Panc1 (cell line): ENCODE results near the gene ALKBH1. TPM values are rescaled to one million over a fixed set of nuclear protein-coding genes. Genes with fewer than 3 reads are reported as not detected.

Experiments used
- ATAC-seq: fragments of 200-7000 bp; cut with Tn5 transposase; 2 replicates; pipeline ENCODE4 v1.9.1; 2020; ENCODE audit warnings: mild to moderate bottlenecking, moderate library complexity
- BruUV-seq: library from RNA; stranded (reverse); fragments of 400-500 nt; replicated peaks from 2 replicates; lab custom pipeline; 2021; lab: Mats Ljungman, UMichigan
- CTCF ChIA-PET: fragments of 300-600 bp; sonication (Branson Sonifier 250); formaldehyde crosslinking; loops from one replicate; lab custom pipeline; 2022; ENCODE audit warnings: antibody characterized with exemption; lab: Charles Lee
- POLR2A ChIA-PET: fragments of 300-600 bp; sonication (Branson Sonifier 250); formaldehyde crosslinking; loops from one replicate; lab custom pipeline; 2022; ENCODE audit warnings: antibody characterized with exemption; lab: Charles Lee
- DNase-seq: peaks from one replicate; pipeline ENCODE4 v3.0.0-alpha.2; 2010; ENCODE audit warnings: low read depth, low spot score
- H3K27ac ChIP-seq: 2 replicates; pipeline ENCODE4 v1.5.1; 2011; ENCODE audit warnings: mild to moderate bottlenecking, low read length, inconsistent platforms
- H3K27me3 ChIP-seq: fragments of 200-500 bp; sonication (Bioruptor generic); 2 replicates; pipeline ENCODE4 v1.6.0; 2014; ENCODE audit warnings: low read length, inconsistent platforms; ENCODE audit not compliant: control insufficient read depth, insufficient read depth
- H3K36me3 ChIP-seq: fragments of 200-500 bp; sonication (Bioruptor generic); 2 replicates; pipeline ENCODE4 v1.5.1; 2014; ENCODE audit warnings: inconsistent platforms, mild to moderate bottlenecking, low read length, moderate library complexity; ENCODE audit not compliant: control insufficient read depth, insufficient read depth
- H3K4me1 ChIP-seq: 2 replicates; pipeline ENCODE4 v1.5.1; 2011; ENCODE audit warnings: inconsistent platforms, mild to moderate bottlenecking, low read length, moderate library complexity; ENCODE audit not compliant: control insufficient read depth, insufficient read depth
- H3K4me3 ChIP-seq, 2 experiments: 2 replicates each; pipeline ENCODE4 v1.5.1; 2011 to 2012; ENCODE audit warnings: low read depth in 2 of 2, low read length in 2 of 2, mild to moderate bottlenecking in 2 of 2, inconsistent platforms in 1 of 2, moderate library complexity in 1 of 2
- H3K9me3 ChIP-seq: fragments of 200-500 bp; sonication (Bioruptor generic); 2 replicates; pipeline ENCODE4 v1.5.1; 2014; ENCODE audit warnings: low read depth, mild to moderate bottlenecking, inconsistent platforms, low read length, moderate library complexity; ENCODE audit not compliant: control insufficient read depth, insufficient read depth
- POLR2AphosphoS5 ChIP-seq: IDR thresholded peaks from 2 replicates; pipeline ENCODE4 v1.6.1; 2012; ENCODE audit warnings: mild to moderate bottlenecking, low read depth, low read length, moderate library complexity
- SIN3A ChIP-seq: IDR thresholded peaks from 2 replicates; pipeline ENCODE4 v1.6.1; 2012; ENCODE audit warnings: low read depth, mild to moderate bottlenecking, low read length, moderate library complexity, borderline replicate concordance; ENCODE audit not compliant: insufficient read depth
- TCF7L2 ChIP-seq: IDR thresholded peaks from 2 replicates; pipeline ENCODE4 v1.6.1; 2011; ENCODE audit warnings: mild to moderate bottlenecking, low read depth, low read length, inconsistent platforms
- in situ Hi-C: cut with HindIII; loops from 2 replicates; pipeline ENCODE4 v1.10.0; 2016; ENCODE audit warnings: low sequenced_read_pairs, low pct_unique_long_range_greater_than_20kb
- intact Hi-C: fragments of 100-400 bp; cut with micrococcal nuclease; formaldehyde crosslinking; loops from one replicate; pipeline ENCODE4 v1.10.0; 2022; ENCODE audit not compliant: unreplicated experiment
- total RNA-seq: library from RNA; stranded (reverse); gene quantifications from one replicate; pipeline ENCODE4 v1.2.1, GENCODE V29; 2021; ENCODE audit not compliant: unreplicated experiment
- TF ChIP-seq, protein P1 (sequence below): fragments of 450-650 bp; IDR thresholded peaks from 2 replicates; pipeline ENCODE4 v1.5.1; 2017; ENCODE audit warnings: mild to moderate bottlenecking
- TF ChIP-seq, protein P2 (sequence below), 2 experiments: IDR thresholded peaks; 2 replicates each; pipeline ENCODE4 v1.6.1; 2011 to 2012; ENCODE audit warnings: low read depth in 2 of 2, control low read depth in 1 of 2, low read length in 1 of 2, mild to moderate bottlenecking in 1 of 2, moderate library complexity in 1 of 2; ENCODE audit not compliant: insufficient read depth in 1 of 2

The ALKBH1 gene
- total RNA-seq, 1 experiment from 2014 or later, result 13.0 TPM

DNA sequence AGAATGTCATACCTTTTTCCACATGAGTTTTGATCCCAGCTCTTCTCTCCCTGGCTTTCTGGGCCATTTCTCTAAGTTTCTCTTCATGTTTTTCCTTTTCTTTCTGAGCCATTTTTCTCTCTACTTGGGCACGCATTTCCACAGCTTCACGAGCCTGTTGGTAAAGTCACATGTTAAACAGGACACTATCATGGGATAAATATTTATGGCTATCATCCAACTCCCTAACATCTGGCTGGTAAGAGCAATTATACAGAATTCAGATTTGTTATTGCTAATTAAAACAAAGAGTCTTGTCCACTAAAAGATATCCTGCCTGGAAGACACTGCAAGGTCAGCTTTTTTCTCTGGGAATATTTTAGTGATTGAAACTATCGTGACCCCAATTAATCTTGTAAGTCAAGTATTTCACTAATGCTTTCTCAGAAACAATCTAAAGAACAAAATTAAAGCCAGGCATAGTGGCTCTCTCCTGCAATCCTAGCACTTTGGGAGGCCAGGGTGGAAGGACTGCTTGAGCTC is 23.2 kb upstream of the ALKBH1 start:
- DNase-seq, result no peak
- peaks cover 50% of the 10 kb centered on the region for H3K36me3 ChIP-seq
- TF ChIP-seq SIN3A, result no peak
- TF ChIP-seq, protein P1, sequence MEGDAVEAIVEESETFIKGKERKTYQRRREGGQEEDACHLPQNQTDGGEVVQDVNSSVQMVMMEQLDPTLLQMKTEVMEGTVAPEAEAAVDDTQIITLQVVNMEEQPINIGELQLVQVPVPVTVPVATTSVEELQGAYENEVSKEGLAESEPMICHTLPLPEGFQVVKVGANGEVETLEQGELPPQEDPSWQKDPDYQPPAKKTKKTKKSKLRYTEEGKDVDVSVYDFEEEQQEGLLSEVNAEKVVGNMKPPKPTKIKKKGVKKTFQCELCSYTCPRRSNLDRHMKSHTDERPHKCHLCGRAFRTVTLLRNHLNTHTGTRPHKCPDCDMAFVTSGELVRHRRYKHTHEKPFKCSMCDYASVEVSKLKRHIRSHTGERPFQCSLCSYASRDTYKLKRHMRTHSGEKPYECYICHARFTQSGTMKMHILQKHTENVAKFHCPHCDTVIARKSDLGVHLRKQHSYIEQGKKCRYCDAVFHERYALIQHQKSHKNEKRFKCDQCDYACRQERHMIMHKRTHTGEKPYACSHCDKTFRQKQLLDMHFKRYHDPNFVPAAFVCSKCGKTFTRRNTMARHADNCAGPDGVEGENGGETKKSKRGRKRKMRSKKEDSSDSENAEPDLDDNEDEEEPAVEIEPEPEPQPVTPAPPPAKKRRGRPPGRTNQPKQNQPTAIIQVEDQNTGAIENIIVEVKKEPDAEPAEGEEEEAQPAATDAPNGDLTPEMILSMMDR, result no peak
- TF ChIP-seq POLR2AphosphoS5, result no peak
- TF ChIP-seq, protein P2, sequence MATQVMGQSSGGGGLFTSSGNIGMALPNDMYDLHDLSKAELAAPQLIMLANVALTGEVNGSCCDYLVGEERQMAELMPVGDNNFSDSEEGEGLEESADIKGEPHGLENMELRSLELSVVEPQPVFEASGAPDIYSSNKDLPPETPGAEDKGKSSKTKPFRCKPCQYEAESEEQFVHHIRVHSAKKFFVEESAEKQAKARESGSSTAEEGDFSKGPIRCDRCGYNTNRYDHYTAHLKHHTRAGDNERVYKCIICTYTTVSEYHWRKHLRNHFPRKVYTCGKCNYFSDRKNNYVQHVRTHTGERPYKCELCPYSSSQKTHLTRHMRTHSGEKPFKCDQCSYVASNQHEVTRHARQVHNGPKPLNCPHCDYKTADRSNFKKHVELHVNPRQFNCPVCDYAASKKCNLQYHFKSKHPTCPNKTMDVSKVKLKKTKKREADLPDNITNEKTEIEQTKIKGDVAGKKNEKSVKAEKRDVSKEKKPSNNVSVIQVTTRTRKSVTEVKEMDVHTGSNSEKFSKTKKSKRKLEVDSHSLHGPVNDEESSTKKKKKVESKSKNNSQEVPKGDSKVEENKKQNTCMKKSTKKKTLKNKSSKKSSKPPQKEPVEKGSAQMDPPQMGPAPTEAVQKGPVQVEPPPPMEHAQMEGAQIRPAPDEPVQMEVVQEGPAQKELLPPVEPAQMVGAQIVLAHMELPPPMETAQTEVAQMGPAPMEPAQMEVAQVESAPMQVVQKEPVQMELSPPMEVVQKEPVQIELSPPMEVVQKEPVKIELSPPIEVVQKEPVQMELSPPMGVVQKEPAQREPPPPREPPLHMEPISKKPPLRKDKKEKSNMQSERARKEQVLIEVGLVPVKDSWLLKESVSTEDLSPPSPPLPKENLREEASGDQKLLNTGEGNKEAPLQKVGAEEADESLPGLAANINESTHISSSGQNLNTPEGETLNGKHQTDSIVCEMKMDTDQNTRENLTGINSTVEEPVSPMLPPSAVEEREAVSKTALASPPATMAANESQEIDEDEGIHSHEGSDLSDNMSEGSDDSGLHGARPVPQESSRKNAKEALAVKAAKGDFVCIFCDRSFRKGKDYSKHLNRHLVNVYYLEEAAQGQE (IDR thresholded peaks at IDR 0.05; ENCODE audit: insufficient read depth in 1 of 2, low read depth in 2 of 2, low read length in 1 of 2), result no peak
- no peak for TF ChIP-seq TCF7L2
- ChIA-PET POLR2A (no interaction called here), CTCF (no interaction called here)
- H3K4me1 ChIP-seq, result no peaks in the 10 kb centered on the region
- ATAC-seq, result no peak
- H3K9me3 ChIP-seq, result no peaks in the 10 kb centered on the region
- in situ Hi-C loops, result no loop called here
- H3K27ac ChIP-seq, result no peak overlapping the region
- intact Hi-C loops, result no loop called here
- no peaks in the 10 kb centered on the region for H3K27me3 ChIP-seq
- H3K4me3 ChIP-seq, result no peak overlapping the region
- no TSS peak for BruUV-seq

DNA sequence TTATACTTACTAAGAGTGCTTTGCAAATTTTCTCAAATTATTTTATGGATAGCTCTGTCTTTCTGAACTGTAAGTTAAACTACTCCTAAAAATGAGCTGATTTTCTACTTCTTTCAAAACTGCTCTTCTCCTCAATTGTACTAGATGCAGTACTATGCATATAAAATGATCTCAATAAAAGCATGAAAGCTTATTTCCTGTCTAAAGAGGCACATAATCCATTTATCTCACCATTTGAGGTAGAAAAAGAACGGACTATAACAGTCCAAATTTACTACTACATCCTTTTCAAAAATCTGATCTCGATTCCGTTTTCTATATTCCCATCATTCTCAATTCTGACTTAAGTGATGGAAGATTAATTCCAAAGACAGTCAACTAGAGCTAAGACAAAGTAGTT is 14.5 kb upstream of the ALKBH1 start:
- no peaks in the 10 kb centered on the region for H3K4me1 ChIP-seq
- no peak overlapping the region for H3K4me3 ChIP-seq
- POLR2A ChIA-PET, result no interaction called here
- ATAC-seq, result no peak
- no peak for DNase-seq
- no peak for TF ChIP-seq SIN3A
- TF ChIP-seq, protein P1, result no peak
- TF ChIP-seq, protein P2 (IDR thresholded peaks at IDR 0.05; ENCODE audit: insufficient read depth in 1 of 2, low read depth in 2 of 2, low read length in 1 of 2), result no peak
- TF ChIP-seq POLR2AphosphoS5, result no peak
- no peak for TF ChIP-seq TCF7L2
- H3K27ac ChIP-seq, result no peak overlapping the region
- H3K9me3 ChIP-seq, result no peaks in the 10 kb centered on the region
- in situ Hi-C loops, result no loop called here
- peaks cover 19% of the 10 kb centered on the region; the same call in 1 of the 2 replicates for H3K36me3 ChIP-seq
- CTCF ChIA-PET, result no interaction called here
- H3K27me3 ChIP-seq, result no peaks in the 10 kb centered on the region
- BruUV-seq, result no TSS peak
- intact Hi-C loops, result no loop called here
